HuH-7.5 (cell line): Measurements from ENCODE around the gene MIEN1.
"Not testable (repeated sequence)": the region's sequence is repeated elsewhere in the genome, so short reads cannot be mapped to it uniquely, and the experiment has no call there.

ENCODE experiments used
- DNase-seq: peaks from one replicate; pipeline ENCODE4 v3.0.0; 2011; ENCODE audit warnings: low spot score

MIEN1 gene

GRCh38 chr17:39739885-39740356, 9.6 kb upstream of the MIEN1 start:
- no peak for DNase-seq

- DNase-seq: peak; percentile 87
Observed at GRCh38 chr17:39738983-39739884, 8.9 kb upstream of the MIEN1 start.

GRCh38 chr17:39738568-39738901, 8.2 kb upstream of the MIEN1 start:
- DNase-seq: no peak

- DNase-seq: no peak
Observed at GRCh38 chr17:39737760-39738567, 7.6 kb upstream of the MIEN1 start, which contains the start of gene GRB7. Gene GRB7 (plus strand): TSS chr17:39737938. CDS start chr17:39742302, 4,364 bp downstream.

GRCh38 chr17:39737206-39737759, 7.0 kb upstream of the MIEN1 start:
- no peak for DNase-seq

- no peak for DNase-seq
Observed at GRCh38 chr17:39736319-39737165, 6.2 kb upstream of the MIEN1 start.

- no peak for DNase-seq
Observed at GRCh38 chr17:39735882-39736281, 5.5 kb upstream of the MIEN1 start.

GRCh38 chr17:39732586-39732985, 2.3 kb upstream of the MIEN1 start:
- DNase-seq: no peak

- no peak for DNase-seq
Observed at GRCh38 chr17:39729280-39729851, 966 bp downstream of the MIEN1 start.

GRCh38 chr17:39727556-39727955, 2.8 kb downstream of the MIEN1 start:
- no peak for DNase-seq

- DNase-seq: no peak
Observed at GRCh38 chr17:39726617-39727016, 3.7 kb downstream of the MIEN1 start.

- not testable (repeated sequence) for DNase-seq
Observed at GRCh38 chr17:39725923-39726322, 4.4 kb downstream of the MIEN1 start.

GRCh38 chr17:39724731-39725130, 5.6 kb downstream of the MIEN1 start:
- DNase-seq: no peak

- DNase-seq: no peak
Observed at GRCh38 chr17:39722965-39723848, 7.1 kb downstream of the MIEN1 start.

- no peak for DNase-seq
Observed at GRCh38 chr17:39722104-39722503, 8.2 kb downstream of the MIEN1 start.

- DNase-seq: no peak
Observed at GRCh38 chr17:39719563-39720355, 10.6 kb downstream of the MIEN1 start.

- no peak for DNase-seq
Observed at GRCh38 chr17:39717660-39718059, 12.7 kb downstream of the MIEN1 start.

- DNase-seq: no peak
Observed at GRCh38 chr17:39716879-39717536, 13.3 kb downstream of the MIEN1 start.
